Measurements from ENCODE around the gene IQGAP3.

The IQGAP3 gene

DNA sequence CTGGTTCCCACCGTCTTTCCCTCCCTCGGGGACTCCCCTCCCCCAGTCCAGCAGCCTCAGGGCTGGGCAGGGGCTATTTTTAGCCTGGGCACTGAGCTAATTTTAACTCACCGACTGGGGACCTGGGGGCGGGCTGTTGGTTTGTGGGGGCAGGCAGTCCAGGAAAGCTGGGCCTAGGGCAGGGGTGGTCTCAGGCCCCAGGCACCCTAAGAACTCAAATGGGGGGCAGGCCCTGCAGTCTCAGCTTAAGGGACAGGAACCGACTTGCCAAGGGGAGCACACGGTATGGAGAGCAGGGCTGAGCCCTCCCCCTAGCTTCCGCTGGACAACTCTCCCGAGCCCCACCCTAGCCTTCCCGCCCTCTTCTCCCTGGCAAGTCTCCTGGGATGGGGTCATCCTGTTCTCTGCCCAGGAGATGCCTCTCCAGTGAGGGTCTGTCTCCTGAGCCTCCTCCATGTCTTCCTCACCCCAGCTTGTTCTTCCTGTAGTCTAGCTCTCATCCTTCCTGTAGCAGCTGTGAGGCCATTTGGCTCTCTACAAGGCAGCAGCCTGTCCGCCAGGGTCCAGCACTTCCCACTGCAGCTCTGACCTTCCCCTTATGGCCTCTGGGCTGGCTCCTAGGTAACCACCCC, 81.8 kb downstream of the IQGAP3 start:
- no peak overlapping the region for H3K4me3 ChIP-seq (ENCODE audit: low read length)
- TF ChIP-seq, protein P1, sequence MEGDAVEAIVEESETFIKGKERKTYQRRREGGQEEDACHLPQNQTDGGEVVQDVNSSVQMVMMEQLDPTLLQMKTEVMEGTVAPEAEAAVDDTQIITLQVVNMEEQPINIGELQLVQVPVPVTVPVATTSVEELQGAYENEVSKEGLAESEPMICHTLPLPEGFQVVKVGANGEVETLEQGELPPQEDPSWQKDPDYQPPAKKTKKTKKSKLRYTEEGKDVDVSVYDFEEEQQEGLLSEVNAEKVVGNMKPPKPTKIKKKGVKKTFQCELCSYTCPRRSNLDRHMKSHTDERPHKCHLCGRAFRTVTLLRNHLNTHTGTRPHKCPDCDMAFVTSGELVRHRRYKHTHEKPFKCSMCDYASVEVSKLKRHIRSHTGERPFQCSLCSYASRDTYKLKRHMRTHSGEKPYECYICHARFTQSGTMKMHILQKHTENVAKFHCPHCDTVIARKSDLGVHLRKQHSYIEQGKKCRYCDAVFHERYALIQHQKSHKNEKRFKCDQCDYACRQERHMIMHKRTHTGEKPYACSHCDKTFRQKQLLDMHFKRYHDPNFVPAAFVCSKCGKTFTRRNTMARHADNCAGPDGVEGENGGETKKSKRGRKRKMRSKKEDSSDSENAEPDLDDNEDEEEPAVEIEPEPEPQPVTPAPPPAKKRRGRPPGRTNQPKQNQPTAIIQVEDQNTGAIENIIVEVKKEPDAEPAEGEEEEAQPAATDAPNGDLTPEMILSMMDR (IDR thresholded peaks at IDR 0.05; ENCODE audit: insufficient read depth, low read depth, low read length, missing control alignments), result no peak
- DNase-seq (ENCODE audit: low read depth), result peak; percentile 4

DNA sequence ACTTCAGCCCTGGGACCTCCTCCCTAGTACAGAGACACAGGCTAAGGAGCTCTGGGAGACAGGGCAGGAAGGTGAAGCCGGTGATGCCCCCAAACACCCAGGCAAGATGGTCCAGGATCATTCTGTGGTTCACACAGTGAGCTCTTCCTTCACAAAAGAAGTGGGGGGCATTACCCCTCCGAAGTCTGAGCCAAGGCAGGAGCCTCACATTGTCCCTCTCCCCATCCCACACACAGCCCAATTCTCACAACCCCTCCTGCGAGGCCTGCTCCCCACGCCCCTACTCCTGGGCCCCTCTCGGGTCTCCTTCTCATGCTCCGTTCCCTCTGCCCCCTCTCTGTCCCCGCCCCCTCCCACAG, 82.5 kb downstream of the IQGAP3 start:
- DNase-seq (ENCODE audit: low read depth), result no peak
- H3K4me3 ChIP-seq (ENCODE audit: low read length), result no peak overlapping the region
- TF ChIP-seq, protein P1 (IDR thresholded peaks at IDR 0.05; ENCODE audit: insufficient read depth, low read depth, low read length, missing control alignments), result no peak

DNA sequence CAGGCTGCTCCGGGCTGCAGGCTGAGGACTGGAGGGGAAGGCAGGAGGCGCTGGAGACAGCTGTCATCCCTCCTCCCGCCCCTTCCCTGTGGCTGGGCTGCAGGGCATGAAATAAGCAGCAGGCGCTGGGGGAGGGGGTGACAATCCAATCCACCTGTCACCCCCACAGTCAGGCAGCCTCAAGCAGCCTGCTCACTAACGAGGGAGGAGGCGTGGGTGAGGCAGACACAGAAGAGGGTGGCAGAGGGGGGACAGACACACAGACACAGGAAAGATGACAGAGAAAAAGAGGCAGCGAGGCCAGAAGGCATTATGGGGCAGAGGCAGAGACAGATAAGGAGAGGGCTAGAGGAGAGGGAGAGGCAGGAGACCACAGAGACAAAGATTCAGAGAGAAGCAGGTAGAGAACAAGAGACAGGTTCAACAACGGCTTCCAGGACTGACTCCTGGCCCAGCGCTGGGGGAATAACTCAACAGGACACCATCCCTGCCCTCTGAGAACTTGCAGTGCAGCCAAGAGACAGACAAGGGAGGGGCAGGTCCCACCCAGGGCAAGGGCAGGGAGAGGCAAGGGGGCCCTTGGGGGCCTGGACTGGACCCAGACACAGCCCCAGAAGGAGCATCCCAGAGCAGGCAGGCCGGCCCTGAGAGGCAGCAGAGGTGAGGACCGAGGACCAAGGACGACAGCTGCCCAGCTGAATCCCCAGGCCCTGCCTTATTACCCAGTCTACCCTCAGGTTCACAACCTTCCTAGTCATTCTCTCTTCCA, 83.0 kb downstream of the IQGAP3 start:
- DNase-seq (ENCODE audit: low read depth), result no peak
- no peak overlapping the region for H3K4me3 ChIP-seq (ENCODE audit: low read length)
- TF ChIP-seq, protein P1 (IDR thresholded peaks at IDR 0.05; ENCODE audit: insufficient read depth, low read depth, low read length, missing control alignments), result no peak

DNA sequence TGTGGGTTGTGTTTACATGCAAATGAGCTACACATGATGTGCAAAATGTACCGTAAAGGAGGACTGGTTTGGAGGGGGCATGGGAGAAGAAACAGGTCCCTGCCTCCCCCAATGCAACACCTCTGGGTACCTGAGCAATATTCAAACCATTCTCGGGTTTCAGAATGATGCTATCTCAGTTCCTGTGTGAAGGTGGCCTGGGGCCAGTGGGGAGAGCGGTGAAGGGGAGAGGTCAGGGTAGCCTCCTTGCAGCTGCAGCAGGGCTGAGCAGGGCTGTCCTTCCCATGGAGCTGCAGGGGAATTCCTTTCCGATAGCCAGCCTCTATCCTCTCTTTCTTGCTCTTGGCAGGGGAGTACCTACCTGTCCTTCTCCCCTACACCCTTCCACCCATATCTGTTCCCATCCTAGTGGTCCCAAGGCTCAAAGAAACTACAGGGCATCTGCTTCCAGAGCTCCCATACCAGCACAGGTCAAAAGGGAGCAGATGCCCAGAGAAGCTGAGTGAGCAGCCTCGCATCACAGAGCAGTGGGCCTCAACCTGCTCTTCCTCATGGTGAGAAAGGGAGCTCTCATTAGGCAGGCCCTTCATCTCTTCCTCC, 83.7 kb downstream of the IQGAP3 start:
- no peak for DNase-seq (ENCODE audit: low read depth)
- TF ChIP-seq, protein P1 (IDR thresholded peaks at IDR 0.05; ENCODE audit: insufficient read depth, low read depth, low read length, missing control alignments), result no peak
- H3K4me3 ChIP-seq (ENCODE audit: low read length), result no peak overlapping the region

DNA sequence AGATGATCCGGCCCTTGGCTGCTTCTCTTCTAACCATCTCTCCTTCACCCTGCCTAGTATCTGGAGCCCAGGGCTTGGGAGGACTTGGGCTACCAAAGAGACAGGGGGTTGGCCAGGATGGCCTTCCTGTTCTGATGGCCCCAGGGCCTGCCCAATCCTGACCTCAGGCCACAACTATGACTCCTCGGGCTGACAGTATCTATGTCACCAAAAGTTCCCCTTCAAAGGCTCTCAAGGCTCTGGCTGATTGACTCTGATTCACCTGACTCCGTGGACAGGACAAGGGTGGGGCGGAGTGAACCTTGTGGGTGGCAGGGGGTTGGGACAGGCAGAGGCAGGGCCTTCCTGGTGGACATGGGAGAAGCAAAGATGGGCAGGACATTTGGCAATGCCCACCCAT, 84.5 kb downstream of the IQGAP3 start:
- TF ChIP-seq, protein P1 (IDR thresholded peaks at IDR 0.05; ENCODE audit: insufficient read depth, low read depth, low read length, missing control alignments), result no peak
- no peak overlapping the region for H3K4me3 ChIP-seq (ENCODE audit: low read length)
- DNase-seq (ENCODE audit: low read depth), result peak; percentile 5

DNA sequence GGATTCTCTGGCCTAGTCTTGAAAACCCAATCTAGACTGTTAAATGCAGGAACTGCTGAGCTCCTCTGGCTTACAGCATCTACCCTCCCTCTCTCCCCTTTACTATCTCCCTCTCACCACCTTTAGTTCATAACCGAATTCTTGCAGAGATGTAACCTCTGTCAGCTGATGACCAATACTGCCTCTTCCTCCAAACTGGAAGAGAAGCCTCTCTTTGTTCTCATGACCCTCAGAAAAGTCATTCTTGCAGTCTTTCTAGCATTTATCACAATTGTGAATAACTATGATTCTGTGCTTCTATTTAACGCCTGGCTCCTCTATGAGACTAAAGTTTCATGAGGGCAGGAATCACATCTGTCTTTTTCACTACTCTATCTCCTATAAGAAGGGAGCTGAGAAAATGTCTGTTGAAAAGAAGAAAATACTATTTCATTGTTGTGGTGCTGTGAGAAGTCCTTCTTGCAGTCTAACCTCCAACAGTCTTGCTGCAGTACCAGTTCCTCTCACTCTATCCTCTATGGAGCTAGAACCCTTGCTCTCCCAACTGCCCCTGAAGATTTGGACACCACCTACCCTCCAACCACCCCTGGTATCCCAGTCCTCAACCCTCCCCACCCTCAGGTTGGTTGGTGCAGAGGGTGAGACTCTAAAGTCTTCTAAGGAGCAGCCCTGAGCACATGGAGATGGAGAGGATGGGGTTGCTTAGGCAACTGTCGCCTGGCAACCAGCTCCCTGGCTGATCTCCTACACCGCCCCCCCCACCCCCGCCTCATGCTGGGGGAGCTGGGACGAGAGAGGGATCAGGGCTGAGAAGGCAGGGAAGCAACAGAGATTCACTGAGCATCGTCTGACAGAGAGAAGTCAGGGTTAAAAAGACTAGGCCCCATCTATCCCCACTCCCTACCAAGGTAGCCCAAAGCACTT, 85.7 kb downstream of the IQGAP3 start:
- TF ChIP-seq, protein P1 (IDR thresholded peaks at IDR 0.05; ENCODE audit: insufficient read depth, low read depth, low read length, missing control alignments), result no peak
- no peak for DNase-seq (ENCODE audit: low read depth)
- no peak overlapping the region for H3K4me3 ChIP-seq (ENCODE audit: low read length)
